ENCODE measurements around the gene FTO. TPM values are rescaled to one million over a fixed set of nuclear protein-coding genes. Genes with fewer than 3 reads are reported as not detected.

FTO gene
- polyA plus RNA-seq, 2 of the 4 experiments (the other 2 are of a cell fraction): 48.7 to 101 TPM

DNA sequence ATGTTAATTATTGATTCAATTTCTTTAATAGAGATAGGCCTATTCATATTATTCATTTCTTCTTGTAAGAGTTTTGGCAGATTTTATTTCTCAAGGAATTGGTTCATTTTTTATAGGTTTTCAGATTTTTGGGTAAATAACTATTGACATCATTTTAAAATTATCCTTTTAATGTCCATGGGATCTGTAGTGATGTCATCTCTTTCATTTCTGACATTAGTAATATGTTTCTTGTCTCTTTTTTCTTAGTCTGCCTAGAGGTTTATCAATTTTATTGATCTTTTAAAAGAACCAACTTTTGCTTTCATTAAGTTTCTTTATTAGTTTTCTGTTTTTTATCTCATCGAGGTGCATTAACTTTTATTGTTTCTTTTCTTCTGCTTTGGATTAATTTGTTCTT is 162.6 kb downstream of the FTO start:
- TF ChIP-seq ZFP36 (IDR thresholded peaks at IDR 0.05; ENCODE audit: borderline replicate concordance, partially characterized antibody): no peak
- no peak for TF ChIP-seq MAX (IDR thresholded peaks at IDR 0.05)
- no peak for TF ChIP-seq CBX2 (IDR thresholded peaks at IDR 0.05; ENCODE audit: borderline replicate concordance, low read depth)
- no peak for TF ChIP-seq NPAS2 (CRISPR knock-in tag; IDR thresholded peaks at IDR 0.05; ENCODE audit: borderline replicate concordance)
- TF ChIP-seq KDM5A (IDR thresholded peaks at IDR 0.05): no peak
- TF ChIP-seq ZNF302 (CRISPR knock-in tag; IDR thresholded peaks at IDR 0.05): no peak
- TF ChIP-seq, protein P1, sequence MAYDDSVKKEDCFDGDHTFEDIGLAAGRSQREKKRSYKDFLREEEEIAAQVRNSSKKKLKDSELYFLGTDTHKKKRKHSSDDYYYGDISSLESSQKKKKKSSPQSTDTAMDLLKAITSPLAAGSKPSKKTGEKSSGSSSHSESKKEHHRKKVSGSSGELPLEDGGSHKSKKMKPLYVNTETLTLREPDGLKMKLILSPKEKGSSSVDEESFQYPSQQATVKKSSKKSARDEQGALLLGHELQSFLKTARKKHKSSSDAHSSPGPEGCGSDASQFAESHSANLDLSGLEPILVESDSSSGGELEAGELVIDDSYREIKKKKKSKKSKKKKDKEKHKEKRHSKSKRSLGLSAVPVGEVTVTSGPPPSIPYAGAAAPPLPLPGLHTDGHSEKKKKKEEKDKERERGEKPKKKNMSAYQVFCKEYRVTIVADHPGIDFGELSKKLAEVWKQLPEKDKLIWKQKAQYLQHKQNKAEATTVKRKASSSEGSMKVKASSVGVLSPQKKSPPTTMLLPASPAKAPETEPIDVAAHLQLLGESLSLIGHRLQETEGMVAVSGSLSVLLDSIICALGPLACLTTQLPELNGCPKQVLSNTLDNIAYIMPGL (CRISPR knock-in tag; IDR thresholded peaks at IDR 0.05; ENCODE audit: borderline replicate concordance): no peak
- no peak for TF ChIP-seq SREBF2 (IDR thresholded peaks at IDR 0.05)
- no peak for TF ChIP-seq ZSCAN20 (CRISPR knock-in tag; IDR thresholded peaks at IDR 0.05)
- TF ChIP-seq GATA3 (IDR thresholded peaks at IDR 0.05; ENCODE audit: borderline replicate concordance): no peak
- no peak for TF ChIP-seq EP300 (IDR thresholded peaks at IDR 0.05)
- DNase-seq (ENCODE audit: low read depth in 1 of 2, low spot score in 1 of 2): no peak
- ChIA-PET CTCF (no interaction called here), POLR2A (no interaction called here)
- H3K4me1 ChIP-seq: peaks cover 23% of the 10 kb centered on the region
- H3K4me2 ChIP-seq: no peak overlapping the region
- no peak for ATAC-seq
- no peak for FAIRE-seq
- H3K9me3 ChIP-seq: peaks cover 9% of the 10 kb centered on the region; the same call in 2 of the 3 replicates
- no peak overlapping the region for H3K4me3 ChIP-seq
- 88% methylated on average over 1 of the region's 1 CpG for WGBS (ENCODE audit: missing lambda C conversion rate)
- H3K27ac ChIP-seq: peak overlapping the region in 1 of 2 experiments; percentile 38; a peak in 1 of 6 replicates

GRCh38 chr16:53870831-53871230 is 166.9 kb downstream of the FTO start:
- WGBS (ENCODE audit: missing lambda C conversion rate): 72% methylated on average over 1 of the region's 1 CpG
- POLR2A ChIA-PET: no interaction called here
- H3K4me3 ChIP-seq: no peak overlapping the region
- no peak overlapping the region for H3K4me2 ChIP-seq
- no peak overlapping the region for H3K27ac ChIP-seq
- CTCF ChIA-PET: interaction anchor here (1.3 kb wide), 1 partner anchor 20 kb away, joined by 3 read pairs; no protein-coding TSS in a partner anchor
- DNase-seq (ENCODE audit: low read depth in 1 of 2, low spot score in 1 of 2): no peak
- ATAC-seq: no peak
- no peak for FAIRE-seq
- TF ChIP-seq POLR2AphosphoS2 (conservative IDR thresholded peaks at IDR 0.05; ENCODE audit: low read length): no peak
- TF ChIP-seq RFX5 (IDR thresholded peaks at IDR 0.05): no peak
- TF ChIP-seq NR3C1 (IDR thresholded peaks at IDR 0.05): no peak
- TF ChIP-seq JUNB (IDR thresholded peaks at IDR 0.05): no peak
- TF ChIP-seq RCOR1 (IDR thresholded peaks at IDR 0.05; ENCODE audit: low read depth, low read length): no peak
- TF ChIP-seq CBX8 (IDR thresholded peaks at IDR 0.05): no peak
- TF ChIP-seq CEBPB (IDR thresholded peaks at IDR 0.05): no peak
- TF ChIP-seq FOXS1 (CRISPR knock-in tag; IDR thresholded peaks at IDR 0.05): no peak
- no peak for TF ChIP-seq HDAC2 (IDR thresholded peaks at IDR 0.05)
- TF ChIP-seq EHMT2 (IDR thresholded peaks at IDR 0.05; ENCODE audit: low read depth): no peak
- TF ChIP-seq ELK1 (IDR thresholded peaks at IDR 0.05; ENCODE audit: low read depth, low read length): no peak
- TF ChIP-seq HES2 (IDR thresholded peaks at IDR 0.05): no peak
- TF ChIP-seq ZC3H11A (IDR thresholded peaks at IDR 0.05): no peak
- TF ChIP-seq MAX (IDR thresholded peaks at IDR 0.05): no peak
- TF ChIP-seq KDM1A (IDR thresholded peaks at IDR 0.05; ENCODE audit: low read depth): no peak
- no peak for TF ChIP-seq NPAS2 (CRISPR knock-in tag; IDR thresholded peaks at IDR 0.05; ENCODE audit: borderline replicate concordance)
- no peak for TF ChIP-seq TFCP2L1 (CRISPR knock-in tag; IDR thresholded peaks at IDR 0.05)
- TF ChIP-seq, protein P2, sequence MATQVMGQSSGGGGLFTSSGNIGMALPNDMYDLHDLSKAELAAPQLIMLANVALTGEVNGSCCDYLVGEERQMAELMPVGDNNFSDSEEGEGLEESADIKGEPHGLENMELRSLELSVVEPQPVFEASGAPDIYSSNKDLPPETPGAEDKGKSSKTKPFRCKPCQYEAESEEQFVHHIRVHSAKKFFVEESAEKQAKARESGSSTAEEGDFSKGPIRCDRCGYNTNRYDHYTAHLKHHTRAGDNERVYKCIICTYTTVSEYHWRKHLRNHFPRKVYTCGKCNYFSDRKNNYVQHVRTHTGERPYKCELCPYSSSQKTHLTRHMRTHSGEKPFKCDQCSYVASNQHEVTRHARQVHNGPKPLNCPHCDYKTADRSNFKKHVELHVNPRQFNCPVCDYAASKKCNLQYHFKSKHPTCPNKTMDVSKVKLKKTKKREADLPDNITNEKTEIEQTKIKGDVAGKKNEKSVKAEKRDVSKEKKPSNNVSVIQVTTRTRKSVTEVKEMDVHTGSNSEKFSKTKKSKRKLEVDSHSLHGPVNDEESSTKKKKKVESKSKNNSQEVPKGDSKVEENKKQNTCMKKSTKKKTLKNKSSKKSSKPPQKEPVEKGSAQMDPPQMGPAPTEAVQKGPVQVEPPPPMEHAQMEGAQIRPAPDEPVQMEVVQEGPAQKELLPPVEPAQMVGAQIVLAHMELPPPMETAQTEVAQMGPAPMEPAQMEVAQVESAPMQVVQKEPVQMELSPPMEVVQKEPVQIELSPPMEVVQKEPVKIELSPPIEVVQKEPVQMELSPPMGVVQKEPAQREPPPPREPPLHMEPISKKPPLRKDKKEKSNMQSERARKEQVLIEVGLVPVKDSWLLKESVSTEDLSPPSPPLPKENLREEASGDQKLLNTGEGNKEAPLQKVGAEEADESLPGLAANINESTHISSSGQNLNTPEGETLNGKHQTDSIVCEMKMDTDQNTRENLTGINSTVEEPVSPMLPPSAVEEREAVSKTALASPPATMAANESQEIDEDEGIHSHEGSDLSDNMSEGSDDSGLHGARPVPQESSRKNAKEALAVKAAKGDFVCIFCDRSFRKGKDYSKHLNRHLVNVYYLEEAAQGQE (IDR thresholded peaks at IDR 0.05): no peak
- TF ChIP-seq HOXA7 (CRISPR knock-in tag; IDR thresholded peaks at IDR 0.05): no peak
- peaks cover 4% of the 10 kb centered on the region; the same call in 2 of the 3 replicates for H3K4me1 ChIP-seq
- H3K9me3 ChIP-seq: peaks cover 9% of the 10 kb centered on the region; the same call in 2 of the 3 replicates

Measured in A549 (cell line).